Natural killer cell (primary cell): ENCODE measurements around the gene ARL4C. TPM values are rescaled to one million over a fixed set of nuclear protein-coding genes. Genes with fewer than 3 reads are reported as not detected.

Source experiments
- ATAC-seq, 3 donors: fragments of 150-1000 bp in 2 of 3; fragments of 200-7000 bp in 1 of 3; cut with Tn5 transposase; 1 replicate in 1 of 3; 2 replicates in 2 of 3; pipeline ENCODE4 v1.10.0; 2021; ENCODE audit warnings: mild to moderate bottlenecking in 2 of 3, moderate library complexity in 2 of 3
- DNase-seq, 2 donors: peaks; one replicate each; pipeline versions ENCODE4 v3.0.0 to v3.0.0-alpha.2; 2013 to 2021; ENCODE audit warnings: mixed read lengths in 1 of 2
- H3K27ac ChIP-seq: one replicate; pipeline ENCODE4 v1.5.1; 2013; ENCODE audit warnings: mild to moderate bottlenecking, low read length
- H3K27me3 ChIP-seq: one replicate; pipeline ENCODE4 v1.6.1; 2013; ENCODE audit warnings: low read length; ENCODE audit not compliant: control insufficient read depth, insufficient read depth
- H3K36me3 ChIP-seq: one replicate; pipeline ENCODE4 v1.6.1; 2013; ENCODE audit warnings: low read length; ENCODE audit not compliant: control insufficient read depth, insufficient read depth
- H3K4me1 ChIP-seq: one replicate; pipeline ENCODE4 v1.6.1; 2013; ENCODE audit warnings: low read length; ENCODE audit not compliant: control insufficient read depth, insufficient read depth
- H3K4me3 ChIP-seq: one replicate; pipeline ENCODE4 v1.5.1; 2013; ENCODE audit warnings: low read length
- H3K9me3 ChIP-seq: one replicate; pipeline ENCODE4 v1.6.1; 2013; ENCODE audit warnings: low read length; ENCODE audit not compliant: control insufficient read depth, insufficient read depth
- H3K27ac Mint-ChIP-seq, 2 donors: one replicate each; pipeline ENCODE4 v1.8.0; 2022; ENCODE audit warnings: mild to moderate bottlenecking in 2 of 2, mixed read lengths in 2 of 2, moderate library complexity in 1 of 2
- H3K27me3 Mint-ChIP-seq, 2 donors: one replicate each; pipeline ENCODE4 v1.8.0; 2022; ENCODE audit warnings: low read depth in 2 of 2, mixed read lengths in 2 of 2
- H3K36me3 Mint-ChIP-seq: one replicate; pipeline ENCODE4 v1.8.0; 2022; ENCODE audit warnings: mixed read lengths
- H3K4me1 Mint-ChIP-seq, 2 donors: one replicate each; pipeline ENCODE4 v1.8.0; 2022; ENCODE audit warnings: mixed read lengths in 2 of 2
- H3K4me3 Mint-ChIP-seq: one replicate; pipeline ENCODE4 v1.8.0; 2022; ENCODE audit warnings: mild to moderate bottlenecking, moderate library complexity, mixed read lengths
- H3K9me3 Mint-ChIP-seq, 2 donors: one replicate each; pipeline ENCODE4 v1.8.0; 2022; ENCODE audit warnings: mixed read lengths in 2 of 2
- CTCF ChIP-seq: fragments of 200-600 bp; IDR thresholded peaks from one replicate; pipeline ENCODE4 v1.8.0; 2022; ENCODE audit warnings: antibody characterized with exemption
- WGBS: methylation state at CpG from one replicate; pipeline ENCODE4 v1.1.7; 2013; ENCODE audit warnings: missing lambda C conversion rate; ENCODE audit not compliant: insufficient coverage; 5-methylcytosine and 5-hydroxymethylcytosine counted together
- intact Hi-C: fragments of 100-400 bp; cut with micrococcal nuclease; formaldehyde crosslinking; loops from one replicate; pipeline ENCODE4 v1.14.2; 2022
- total RNA-seq, 4 donors: library from RNA; stranded (reverse); fragments of 120-200 nt in 1 of 4; gene quantifications; one replicate each; pipeline versions ENCODE4 v1.2.3 to v1.2.4, GENCODE V29; 2013 to 2022

Gene ARL4C
- total RNA-seq, 3 donors from 2014 or later (not counting 1 experiment from before 2014, with no cell fraction given): 492 to 756 (median 664) TPM

GRCh38 chr2:234502285-234502918, 5.5 kb upstream of the ARL4C start:
- Mint-ChIP-seq H3K9me3 (no peaks in the 10 kb centered on the region), H3K36me3 (no peaks in the 10 kb centered on the region), H3K27ac (no peak overlapping the region), H3K4me3 (no peak overlapping the region), H3K4me1 (peaks cover 31 to 32% of the 10 kb centered on the region in 2 donors), H3K27me3 (peaks cover 4 to 28% of the 10 kb centered on the region in 2 donors)
- no peaks in the 10 kb centered on the region for H3K9me3 ChIP-seq
- H3K27me3 ChIP-seq: no peaks in the 10 kb centered on the region
- intact Hi-C loops: loop anchor here (5.0 kb wide), 1 partner anchor 645 kb away; no protein-coding TSS in a partner anchor
- H3K27ac ChIP-seq: no peak overlapping the region
- no peak overlapping the region for H3K4me3 ChIP-seq
- peaks cover 26% of the 10 kb centered on the region for H3K4me1 ChIP-seq
- 73% methylated on average over 3 of the region's 3 CpGs for WGBS
- DNase-seq: no peak
- no peak for TF ChIP-seq CTCF
- no peak for ATAC-seq
- no peaks in the 10 kb centered on the region for H3K36me3 ChIP-seq

- Mint-ChIP-seq H3K9me3 (no peaks in the 10 kb centered on the region), H3K27me3 (peaks cover 4 to 23% of the 10 kb centered on the region in 2 donors), H3K27ac (peak overlapping the region; percentile 91 to 95), H3K4me1 (peaks cover 38% of the 10 kb centered on the region in 2 donors), H3K4me3 (peak overlapping the region; percentile 68), H3K36me3 (peaks cover 7% of the 10 kb centered on the region)
- H3K9me3 ChIP-seq: no peaks in the 10 kb centered on the region
- H3K36me3 ChIP-seq: peaks cover under 1% of the 10 kb centered on the region
- intact Hi-C loops: loop anchor here (1.0 to 5.0 kb wide), 3 partner anchors 365 to 643 kb away; no protein-coding TSS in a partner anchor
- no peaks in the 10 kb centered on the region for H3K27me3 ChIP-seq
- peak; percentile 47 to 90 for DNase-seq
- H3K4me1 ChIP-seq: peaks cover 26% of the 10 kb centered on the region
- ATAC-seq: peak; percentile 39 to 62 (median 47)
- 27% methylated on average over 8 of the region's 9 CpGs for WGBS
- no peak overlapping the region for H3K27ac ChIP-seq
- no peak overlapping the region for H3K4me3 ChIP-seq
- peak; percentile 71 for TF ChIP-seq CTCF
These were observed 3.6 kb upstream of the ARL4C start for GRCh38 chr2:234500394-234501006.

GRCh38 chr2:234497594-234498235, 834 bp upstream of the ARL4C start:
- no peak for TF ChIP-seq CTCF
- Mint-ChIP-seq H3K27ac (peak overlapping the region; percentile 91 to 95), H3K9me3 (no peaks in the 10 kb centered on the region), H3K4me3 (peak overlapping the region; percentile 82), H3K27me3 (peaks cover 1 to 2% of the 10 kb centered on the region in 2 donors), H3K36me3 (peaks cover 28% of the 10 kb centered on the region), H3K4me1 (peaks cover 45 to 54% of the 10 kb centered on the region in 2 donors)
- Histone ChIP-seq H3K27me3 (no peaks in the 10 kb centered on the region), H3K36me3 (peaks cover 26% of the 10 kb centered on the region), H3K4me1 (peaks cover 27% of the 10 kb centered on the region), H3K27ac (peak overlapping the region; percentile 80), H3K9me3 (no peaks in the 10 kb centered on the region), H3K4me3 (no peak overlapping the region)
- no peak for ATAC-seq
- intact Hi-C loops: no loop called here
- WGBS: 64% methylated on average over 37 of the region's 37 CpGs
- peak in 1 of 2 donors; percentile 51 for DNase-seq
